ENCODE measurements around the gene SPOP. TPM values are rescaled to one million over a fixed set of nuclear protein-coding genes. Genes with fewer than 3 reads are reported as not detected.

SPOP gene
- total and polyA plus RNA-seq, 2 of the 4 experiments (the other 2 are of a cell fraction): 24.9 to 47.5 TPM

DNA sequence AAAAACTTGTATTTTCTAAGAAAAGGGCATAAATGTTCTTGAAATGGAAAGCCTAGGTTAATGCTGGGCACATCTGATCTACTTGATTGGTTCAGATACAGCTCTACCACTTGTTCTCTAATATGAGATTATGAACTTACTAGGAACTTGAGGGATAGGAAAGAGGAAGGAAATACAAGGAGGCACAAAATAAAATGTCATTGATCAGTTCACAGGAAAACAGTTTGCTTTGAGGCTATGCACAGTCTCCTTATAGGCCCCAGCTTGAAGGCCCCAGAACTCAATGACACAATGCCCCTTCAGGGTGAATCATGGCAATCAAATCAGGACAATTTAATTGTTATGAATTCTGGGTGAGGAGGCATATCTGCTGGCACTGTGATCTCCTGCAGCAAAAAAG, 75.1 kb downstream of the SPOP start:
- Histone ChIP-seq H4K5ac (ENCODE audit: low read depth, low read length) (no peak overlapping the region), H3K18ac (ENCODE audit: low read depth, low read length) (no peak overlapping the region), H3K4ac (ENCODE audit: low read depth, low read length) (no peak overlapping the region), H3K9me3 (ENCODE audit: control insufficient read depth, insufficient read depth, low read length) (no peaks in the 10 kb centered on the region), H3K56ac (ENCODE audit: extremely low read depth, insufficient read depth, low read length) (no peak overlapping the region), H2AFZ (replicated peaks; ENCODE audit: low read length, poor library complexity) (no peak overlapping the region), H4K20me1 (ENCODE audit: insufficient read depth, low read length) (no peaks in the 10 kb centered on the region), H3K36me3 (ENCODE audit: control insufficient read depth, insufficient read depth, low read length) (peaks cover 32% of the 10 kb centered on the region), H3K9me1 (ENCODE audit: insufficient read depth, low read length) (peaks cover 2% of the 10 kb centered on the region; the same call in 1 of the 2 replicates), H3K23ac (ENCODE audit: low read depth, low read length) (no peak overlapping the region), H2BK5ac (ENCODE audit: low read depth, low read length, poor library complexity, severe bottlenecking) (no peak overlapping the region), H3K27ac (ENCODE audit: insufficient read depth, low read length) (no peak overlapping the region), H2BK120ac (ENCODE audit: low read depth, low read length) (no peak overlapping the region), H2AK9ac (replicated peaks; ENCODE audit: low read depth, low read length, poor library complexity) (no peak overlapping the region), H2AK5ac (ENCODE audit: low read depth, low read length) (no peak overlapping the region), H3K4me3 (ENCODE audit: insufficient read depth, low read depth, low read length) (no peak overlapping the region), H4K91ac (ENCODE audit: insufficient read depth, low read depth, low read length) (no peak overlapping the region), H3K9ac (ENCODE audit: low read depth, low read length) (no peak overlapping the region), H3K79me1 (ENCODE audit: low read depth in 1 of 2, low read length in 2 of 2) (peaks cover 0 to 11% of the 10 kb centered on the region in 2 experiments; a peak in 1 of 4 replicates), H3K27me3 (ENCODE audit: control insufficient read depth, insufficient read depth, low read length) (no peaks in the 10 kb centered on the region), H3K14ac (replicated peaks; ENCODE audit: low read depth, low read length) (no peak overlapping the region), H2BK20ac (ENCODE audit: low read depth, low read length) (no peak overlapping the region), H2BK15ac (ENCODE audit: low read depth, low read length) (no peak overlapping the region), H3K4me1 (ENCODE audit: control insufficient read depth, insufficient read depth, low read length) (peaks cover 4% of the 10 kb centered on the region), H3K4me2 (ENCODE audit: low read depth, low read length) (no peak overlapping the region), H4K8ac (ENCODE audit: low read depth in 2 of 2, low read length in 2 of 2) (no peak overlapping the region)
- ChIA-PET POLR2A (ENCODE audit: unreplicated experiment) (no interaction called here), CTCF (no interaction called here)
- no TSS peak for BruUV-seq (replicated peaks)
- ATAC-seq (ENCODE audit: low read depth) (no peak), DNase-seq (no peak)
- dilution Hi-C loops (cut with HindIII; ENCODE audit: low sequenced_read_pairs, unreplicated experiment) (no loop called here), intact Hi-C loops (cut with micrococcal nuclease) (no loop called here), in situ Hi-C loops (cut with MboI; ENCODE audit: low sequenced_read_pairs) (no loop called here)
- TF ChIP-seq CHD1 (IDR thresholded peaks at IDR 0.05; ENCODE audit: low read depth, low read length): no peak
- TF ChIP-seq POLR2A (IDR thresholded peaks at IDR 0.05; ENCODE audit: low read depth, low read length): no peak
- TF ChIP-seq RFX5 (IDR thresholded peaks at IDR 0.05; ENCODE audit: low read depth, low read length): no peak
- no peak for TF ChIP-seq RCOR1 (IDR thresholded peaks at IDR 0.05; ENCODE audit: insufficient replicate concordance, low read length)
- TF ChIP-seq CEBPB (IDR thresholded peaks at IDR 0.05; ENCODE audit: low read depth, low read length): no peak
- TF ChIP-seq BHLHE40 (IDR thresholded peaks at IDR 0.05; ENCODE audit: low read depth, low read length): no peak
- no peak for TF ChIP-seq FOS (IDR thresholded peaks at IDR 0.05; ENCODE audit: low read depth, low read length)
- no peak for TF ChIP-seq MXI1 (IDR thresholded peaks at IDR 0.05; ENCODE audit: borderline replicate concordance, low read depth, low read length)
